ENCODE data around the gene PLEKHA6.
"Not testable (repeated sequence)": the region's sequence is repeated elsewhere in the genome, so short reads cannot be mapped to it uniquely, and the experiment has no call there.

PLEKHA6 gene

GRCh38 chr1:204240233-204240632 is 119.5 kb downstream of the PLEKHA6 start:
- Histone ChIP-seq H3K27me3 (ENCODE audit: insufficient read depth, low read length) (no peaks in the 10 kb centered on the region), H3K4me2 (ENCODE audit: low read length) (no peak overlapping the region), H3K9me3 (ENCODE audit: insufficient read depth, low read depth, low read length) (peaks cover 2% of the 10 kb centered on the region), H2BK5ac (ENCODE audit: low read depth, low read length, poor library complexity) (no peak overlapping the region), H4K8ac (ENCODE audit: low read depth, low read length) (no peak overlapping the region), H2BK12ac (ENCODE audit: low read length) (no peak overlapping the region), H3K18ac (ENCODE audit: low read length) (no peak overlapping the region), H4K12ac (ENCODE audit: low read depth, low read length) (no peak overlapping the region), H3K23ac (ENCODE audit: low read length) (no peak overlapping the region), H2BK120ac (ENCODE audit: insufficient read depth, low read length, poor library complexity) (no peak overlapping the region), H3K4me1 (ENCODE audit: control insufficient read depth in 1 of 2, insufficient read depth in 2 of 2, low read length in 2 of 2) (no peaks in the 10 kb centered on the region), H3K79me2 (ENCODE audit: control insufficient read depth, insufficient read depth, low read length, poor library complexity) (no peaks in the 10 kb centered on the region), H3K9ac (ENCODE audit: low read length) (no peak overlapping the region), H2AFZ (ENCODE audit: insufficient read depth, low read length, poor library complexity) (no peak overlapping the region), H3K14ac (ENCODE audit: low read length) (no peak overlapping the region), H3K4me3 (ENCODE audit: low read depth, low read length) (no peak overlapping the region), H3K27ac (ENCODE audit: low read depth, low read length) (no peak overlapping the region), H3K79me1 (ENCODE audit: low read length) (no peaks in the 10 kb centered on the region), H3K4ac (ENCODE audit: low read depth, low read length) (no peak overlapping the region), H2AK5ac (ENCODE audit: low read length) (no peak overlapping the region), H3K36me3 (ENCODE audit: control insufficient read depth in 1 of 2, insufficient read depth in 2 of 2, low read length in 2 of 2) (peaks cover 35 to 41% of the 10 kb centered on the region in 2 experiments), H4K91ac (ENCODE audit: low read depth, low read length) (no peak overlapping the region)
- WGBS (ENCODE audit: extremely low coverage, insufficient coverage, insufficient read length): no CpG with 5 or more reads among the region's 1 CpG
- no peak for DNase-seq

GRCh38 chr1:204239401-204239800 is 120.3 kb downstream of the PLEKHA6 start:
- WGBS (ENCODE audit: extremely low coverage, insufficient coverage, insufficient read length): no CpG with 5 or more reads among the region's 3 CpGs

GRCh38 chr1:204238520-204238919 is 121.2 kb downstream of the PLEKHA6 start:
- not testable (repeated sequence) for H3K4me1 ChIP-seq (ENCODE audit: control insufficient read depth in 1 of 2, insufficient read depth in 2 of 2, low read length in 2 of 2); H3K23ac ChIP-seq (ENCODE audit: low read length); H2BK120ac ChIP-seq (ENCODE audit: insufficient read depth, low read length, poor library complexity); H3K79me2 ChIP-seq (ENCODE audit: control insufficient read depth, insufficient read depth, low read length, poor library complexity); H2AFZ ChIP-seq (ENCODE audit: insufficient read depth, low read length, poor library complexity); H4K91ac ChIP-seq (ENCODE audit: low read depth, low read length); H3K9ac ChIP-seq (ENCODE audit: low read length); H3K4me2 ChIP-seq (ENCODE audit: low read length); H2BK12ac ChIP-seq (ENCODE audit: low read length); H2BK5ac ChIP-seq (ENCODE audit: low read depth, low read length, poor library complexity); H3K18ac ChIP-seq (ENCODE audit: low read length); DNase-seq; H3K9me3 ChIP-seq (ENCODE audit: insufficient read depth, low read depth, low read length); H3K27ac ChIP-seq (ENCODE audit: low read depth, low read length); H4K12ac ChIP-seq (ENCODE audit: low read depth, low read length); H3K14ac ChIP-seq (ENCODE audit: low read length); H3K4ac ChIP-seq (ENCODE audit: low read depth, low read length); H3K79me1 ChIP-seq (ENCODE audit: low read length); H3K27me3 ChIP-seq (ENCODE audit: insufficient read depth, low read length); H4K8ac ChIP-seq (ENCODE audit: low read depth, low read length); H2AK5ac ChIP-seq (ENCODE audit: low read length); H3K4me3 ChIP-seq (ENCODE audit: low read depth, low read length)
- no CpG with 5 or more reads among the region's 2 CpGs for WGBS (ENCODE audit: extremely low coverage, insufficient coverage, insufficient read length)
- peaks cover 25 to 34% of the 10 kb centered on the region in 2 experiments for H3K36me3 ChIP-seq (ENCODE audit: control insufficient read depth in 1 of 2, insufficient read depth in 2 of 2, low read length in 2 of 2)

More at GRCh38 chr1:204239401-204239800, 120.3 kb downstream of the PLEKHA6 start:
- H3K4ac ChIP-seq (ENCODE audit: low read depth, low read length); H2AFZ ChIP-seq (ENCODE audit: insufficient read depth, low read length, poor library complexity); H3K18ac ChIP-seq (ENCODE audit: low read length); H3K27ac ChIP-seq (ENCODE audit: low read depth, low read length); H3K27me3 ChIP-seq (ENCODE audit: insufficient read depth, low read length); H2BK120ac ChIP-seq (ENCODE audit: insufficient read depth, low read length, poor library complexity); H3K14ac ChIP-seq (ENCODE audit: low read length); H3K79me1 ChIP-seq (ENCODE audit: low read length); H3K4me3 ChIP-seq (ENCODE audit: low read depth, low read length); H2BK5ac ChIP-seq (ENCODE audit: low read depth, low read length, poor library complexity); H3K4me2 ChIP-seq (ENCODE audit: low read length); H4K8ac ChIP-seq (ENCODE audit: low read depth, low read length); H2BK12ac ChIP-seq (ENCODE audit: low read length); H3K9ac ChIP-seq (ENCODE audit: low read length); H3K79me2 ChIP-seq (ENCODE audit: control insufficient read depth, insufficient read depth, low read length, poor library complexity); H3K9me3 ChIP-seq (ENCODE audit: insufficient read depth, low read depth, low read length); H3K23ac ChIP-seq (ENCODE audit: low read length); H4K91ac ChIP-seq (ENCODE audit: low read depth, low read length); H3K4me1 ChIP-seq (ENCODE audit: control insufficient read depth in 1 of 2, insufficient read depth in 2 of 2, low read length in 2 of 2); H2AK5ac ChIP-seq (ENCODE audit: low read length); H4K12ac ChIP-seq (ENCODE audit: low read depth, low read length): not testable (repeated sequence)
- peak; percentile 44 to 82 for DNase-seq
- peaks cover 27 to 37% of the 10 kb centered on the region in 2 experiments for H3K36me3 ChIP-seq (ENCODE audit: control insufficient read depth in 1 of 2, insufficient read depth in 2 of 2, low read length in 2 of 2)

GRCh38 chr1:204237515-204237914 is 122.2 kb downstream of the PLEKHA6 start:
- H2BK12ac ChIP-seq (ENCODE audit: low read length); H3K27ac ChIP-seq (ENCODE audit: low read depth, low read length); H2BK120ac ChIP-seq (ENCODE audit: insufficient read depth, low read length, poor library complexity); H3K14ac ChIP-seq (ENCODE audit: low read length); H3K4ac ChIP-seq (ENCODE audit: low read depth, low read length); H2AK5ac ChIP-seq (ENCODE audit: low read length); H3K9me3 ChIP-seq (ENCODE audit: insufficient read depth, low read depth, low read length); H4K8ac ChIP-seq (ENCODE audit: low read depth, low read length); H2AFZ ChIP-seq (ENCODE audit: insufficient read depth, low read length, poor library complexity); H3K9ac ChIP-seq (ENCODE audit: low read length); H2BK5ac ChIP-seq (ENCODE audit: low read depth, low read length, poor library complexity); H3K79me1 ChIP-seq (ENCODE audit: low read length); H3K4me3 ChIP-seq (ENCODE audit: low read depth, low read length); H4K91ac ChIP-seq (ENCODE audit: low read depth, low read length); H4K12ac ChIP-seq (ENCODE audit: low read depth, low read length); H3K79me2 ChIP-seq (ENCODE audit: control insufficient read depth, insufficient read depth, low read length, poor library complexity); H3K18ac ChIP-seq (ENCODE audit: low read length); H3K27me3 ChIP-seq (ENCODE audit: insufficient read depth, low read length); H3K23ac ChIP-seq (ENCODE audit: low read length); H3K4me2 ChIP-seq (ENCODE audit: low read length); H3K4me1 ChIP-seq (ENCODE audit: control insufficient read depth in 1 of 2, insufficient read depth in 2 of 2, low read length in 2 of 2); DNase-seq: not testable (repeated sequence)
- H3K36me3 ChIP-seq (ENCODE audit: control insufficient read depth in 1 of 2, insufficient read depth in 2 of 2, low read length in 2 of 2): peaks cover 15 to 24% of the 10 kb centered on the region in 2 experiments
- no CpG with 5 or more reads among the region's 1 CpG for WGBS (ENCODE audit: extremely low coverage, insufficient coverage, insufficient read length)

Data from trophoblast cell (in vitro differentiated cells and primary cell).